GM10248 (cell line): ENCODE measurements around the gene SORL1-AS1.
"Not testable (repeated sequence)": the region's sequence is repeated elsewhere in the genome, so short reads cannot be mapped to it uniquely, and the experiment has no call there.

ENCODE experiments used
- CTCF ChIA-PET: fragments of 300-600 bp; sonication (Branson Sonifier 250); formaldehyde crosslinking; extraction: SDS; loops from one replicate; lab custom pipeline; 2021; ENCODE audit warnings: antibody characterized with exemption; lab: Yijun Ruan, JAX
- POLR2A ChIA-PET: fragments of 350-650 bp; sonication (Branson Sonifier 250); formaldehyde crosslinking; extraction: SDS; loops from one replicate; lab custom pipeline; 2020; ENCODE audit warnings: antibody characterized with exemption; lab: Yijun Ruan, JAX
- DNase-seq: peaks from one replicate; pipeline ENCODE4 v3.0.0; 2012; ENCODE audit errors: extremely low spot score
- CTCF ChIP-seq: IDR thresholded peaks from 2 replicates; pipeline ENCODE4 v1.5.1; 2012; ENCODE audit warnings: mild to moderate bottlenecking, low read depth; ENCODE audit errors: extremely low read depth, missing control alignments, control extremely low read depth

Gene SORL1-AS1

GRCh38 chr11:121483805-121484480, 31.2 kb upstream of the SORL1-AS1 start:
- CTCF ChIA-PET, result interaction anchor here (0.8 to 3.8 kb wide), 12 partner anchors 9 to 107 kb away, joined by 3 to 27 read pairs (median 4); partner anchors contain the start of gene SORL1
- POLR2A ChIA-PET, result interaction anchor here (1.2 kb wide), 1 partner anchor 11 kb away, joined by 3 read pairs; no protein-coding TSS in a partner anchor
- no peak for DNase-seq
- TF ChIP-seq CTCF, result no peak

DNA sequence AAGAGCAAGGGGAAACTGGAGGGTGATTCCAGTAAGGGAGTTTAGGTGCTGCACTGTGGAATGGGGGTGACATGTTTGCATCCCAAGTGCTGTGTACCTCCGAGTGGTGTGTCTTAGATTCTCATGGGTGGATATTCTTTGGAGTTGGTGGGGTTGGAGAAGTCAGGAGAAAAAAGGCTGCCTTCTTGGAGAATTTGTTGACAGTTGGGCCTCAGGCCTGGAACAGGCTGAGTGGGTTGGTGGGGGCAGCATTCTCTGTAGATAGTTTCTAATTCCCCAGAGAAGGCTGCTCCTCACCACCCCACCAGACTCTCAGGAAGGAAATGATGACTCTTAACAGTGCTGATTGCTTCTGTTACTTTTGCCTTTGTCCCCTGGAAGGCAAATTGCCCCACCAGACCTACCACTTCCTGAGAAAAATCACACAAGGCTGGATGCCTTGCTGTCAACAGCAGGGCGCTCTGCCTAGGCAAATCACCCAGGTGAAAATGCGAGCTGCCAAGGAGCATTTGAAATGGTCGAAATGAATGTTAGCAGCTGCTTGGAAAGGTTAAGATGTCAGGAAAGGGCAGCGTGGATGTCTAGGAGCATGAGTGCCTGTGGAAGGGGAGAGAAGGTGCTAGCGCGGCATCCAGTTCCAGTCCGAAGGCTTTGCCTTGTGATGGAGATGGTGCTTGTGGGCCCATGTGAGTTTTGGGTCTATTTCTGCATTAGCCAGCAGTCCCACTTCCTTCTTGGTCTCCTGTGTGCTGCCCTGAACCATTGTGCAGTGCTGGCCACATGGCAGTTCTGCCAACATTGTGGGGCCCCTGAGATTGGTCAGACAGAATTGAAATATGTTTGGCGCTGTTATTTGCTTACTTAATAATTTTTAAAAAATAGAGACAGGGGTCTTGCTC, 29.7 kb upstream of the SORL1-AS1 start:
- CTCF ChIA-PET, result interaction anchor here (1.0 to 3.8 kb wide), 8 partner anchors 7 to 1023 kb away, joined by 3 to 27 read pairs (median 4); no protein-coding TSS in a partner anchor
- POLR2A ChIA-PET, result interaction anchor here (1.2 kb wide), 1 partner anchor 12 kb away, joined by 3 read pairs; no protein-coding TSS in a partner anchor
- no peak for TF ChIP-seq CTCF
- peak; percentile 51 for DNase-seq

DNA sequence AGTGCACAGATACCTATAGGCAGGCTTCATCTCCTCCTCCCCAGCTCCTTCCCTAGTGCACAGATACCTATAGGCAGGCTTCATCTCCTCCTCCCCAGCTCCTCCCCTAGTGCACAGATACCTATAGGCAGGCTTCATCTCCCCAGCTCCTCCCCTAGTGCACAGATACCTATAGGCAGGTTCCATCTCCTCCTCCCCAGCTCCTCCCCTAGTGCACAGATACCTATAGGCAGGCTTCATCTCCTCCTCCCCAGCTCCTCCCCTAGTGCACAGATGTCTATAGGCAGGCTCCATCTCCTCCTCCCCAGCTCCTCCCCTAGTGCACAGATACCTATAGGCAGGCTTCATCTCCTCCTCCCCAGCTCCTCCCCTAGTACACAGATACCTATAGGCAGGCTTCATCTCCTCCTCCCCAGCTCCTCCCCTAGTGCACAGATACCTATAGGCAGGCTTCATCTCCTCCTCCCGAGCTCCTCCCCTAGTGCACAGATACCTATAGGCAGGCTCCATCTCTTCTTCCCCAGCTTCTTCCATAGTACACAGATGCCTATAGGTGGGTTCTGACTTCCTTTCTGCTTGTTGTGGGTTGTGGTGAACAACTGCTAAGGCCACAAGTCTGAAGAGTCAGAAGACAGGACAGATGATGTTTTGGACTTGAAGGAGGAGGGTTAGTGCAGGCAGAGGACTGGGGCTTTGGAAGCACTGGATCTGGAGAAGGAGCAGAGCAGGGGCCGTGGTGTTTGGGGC, 28.9 kb upstream of the SORL1-AS1 start:
- POLR2A ChIA-PET, CTCF ChIA-PET: not testable (repeated sequence)
- DNase-seq, result peak; percentile 46

GRCh38 chr11:121479698-121480238, 27.0 kb upstream of the SORL1-AS1 start:
- POLR2A ChIA-PET, result no interaction called here
- DNase-seq, result no peak
- TF ChIP-seq CTCF, result no peak
- CTCF ChIA-PET, result interaction anchor here (1.3 kb wide), 1 partner anchor 13 kb away, joined by 4 read pairs; no protein-coding TSS in a partner anchor

DNA sequence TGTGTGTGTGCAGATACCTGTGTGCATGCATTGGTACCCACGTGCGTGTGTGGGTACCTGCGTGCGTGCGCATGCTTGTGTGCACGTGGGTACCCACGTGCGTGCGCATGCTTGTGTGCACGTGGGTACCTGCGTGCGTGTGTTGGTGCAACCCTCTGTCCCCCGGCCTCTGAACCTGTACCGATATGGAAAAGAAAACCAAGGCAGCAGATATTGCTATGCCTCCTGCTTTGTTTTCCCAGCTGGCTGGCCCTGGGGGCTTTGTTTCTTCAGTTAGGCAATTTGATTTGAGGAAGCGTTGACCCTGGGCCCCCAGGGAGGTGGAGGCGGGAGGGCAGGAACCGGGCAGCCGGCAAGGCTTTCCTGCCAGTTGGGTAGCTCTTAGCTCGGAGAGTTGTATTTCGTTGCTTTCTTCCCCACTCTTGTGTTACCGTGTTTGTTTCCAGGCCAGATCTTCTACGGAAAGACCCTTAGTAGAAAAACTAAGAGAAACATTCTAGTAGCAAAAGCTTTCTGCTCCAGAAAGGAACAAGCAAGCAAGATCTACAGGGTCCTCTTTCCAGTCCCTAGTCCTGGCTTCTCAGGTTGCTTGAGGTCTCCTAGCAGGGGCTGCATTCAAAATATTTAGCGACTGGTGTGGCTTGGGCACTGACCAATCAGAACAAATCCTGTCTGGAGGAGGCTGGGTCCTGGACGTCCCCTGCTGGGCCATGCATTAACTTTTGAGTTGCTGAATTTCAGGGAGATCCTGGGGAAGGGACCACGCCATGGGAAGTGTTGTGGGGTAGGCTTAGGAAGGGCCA, 26.3 kb upstream of the SORL1-AS1 start:
- DNase-seq, result no peak
- ChIA-PET POLR2A (no interaction called here), CTCF (interaction anchor here (1.3 kb wide), 1 partner anchor 13 kb away, joined by 4 read pairs; no protein-coding TSS in a partner anchor)
- TF ChIP-seq CTCF, result no peak

DNA sequence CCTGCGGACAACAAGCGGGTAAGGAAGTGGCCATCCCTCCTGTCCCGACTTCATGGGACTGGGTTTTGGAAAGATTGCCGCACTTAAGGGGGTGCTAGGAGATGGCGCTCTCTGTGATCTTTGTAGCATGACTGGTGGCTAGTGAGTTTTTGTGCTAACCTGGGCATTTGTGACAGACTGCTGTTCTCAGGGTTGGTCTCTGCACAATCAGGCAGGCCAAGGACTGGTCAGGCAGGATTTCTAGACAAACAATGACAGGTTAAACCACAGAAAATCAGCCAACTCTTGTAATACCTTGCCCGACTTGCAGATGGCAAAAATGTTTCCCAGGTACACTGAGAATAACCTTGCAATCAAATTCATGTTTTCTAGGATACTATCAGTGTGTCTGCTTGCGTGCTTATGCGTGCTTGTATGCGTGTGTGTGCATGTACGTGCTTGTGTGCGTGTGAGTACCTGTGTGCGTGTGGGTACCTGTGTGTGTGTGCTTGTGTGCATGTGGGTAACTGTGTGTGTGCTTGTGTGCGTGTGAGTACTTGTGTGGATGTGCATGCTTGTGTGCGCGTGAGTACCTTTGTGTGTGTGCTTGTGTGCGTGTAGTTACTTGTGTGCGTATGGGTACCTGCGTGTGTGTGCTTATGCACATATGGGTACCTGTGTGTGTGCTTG, 25.6 kb upstream of the SORL1-AS1 start:
- no peak for DNase-seq
- no peak for TF ChIP-seq CTCF
- ChIA-PET CTCF (no interaction called here), POLR2A (no interaction called here)
